T-helper 1 cell treated with Interleukin-12 subunit alpha and Interleukin-12 subunit beta and Interleukin-4 antibody, amounts not matched to agents 30 μg/mL and 1 μg/mL, for 36 hours (primary cell): ENCODE measurements around the gene OLFM3.

Source experiments
- H3K27ac Mint-ChIP-seq: one replicate; pipeline ENCODE4 v1.8.0; 2021; ENCODE audit warnings: mild to moderate bottlenecking, mixed read lengths
- H3K27me3 Mint-ChIP-seq: one replicate; pipeline ENCODE4 v1.8.0; 2021; ENCODE audit warnings: low read depth, mixed read lengths
- H3K36me3 Mint-ChIP-seq: one replicate; pipeline ENCODE4 v1.8.0; 2021; ENCODE audit warnings: low read depth, mixed read lengths
- H3K4me1 Mint-ChIP-seq: one replicate; pipeline ENCODE4 v1.8.0; 2021; ENCODE audit warnings: low read depth, mixed read lengths
- H3K4me3 Mint-ChIP-seq: one replicate; pipeline ENCODE4 v1.8.0; 2021; ENCODE audit warnings: mild to moderate bottlenecking, moderate library complexity, mixed read lengths
- H3K9me3 Mint-ChIP-seq: one replicate; pipeline ENCODE4 v1.8.0; 2021; ENCODE audit warnings: mixed read lengths

Gene OLFM3

DNA sequence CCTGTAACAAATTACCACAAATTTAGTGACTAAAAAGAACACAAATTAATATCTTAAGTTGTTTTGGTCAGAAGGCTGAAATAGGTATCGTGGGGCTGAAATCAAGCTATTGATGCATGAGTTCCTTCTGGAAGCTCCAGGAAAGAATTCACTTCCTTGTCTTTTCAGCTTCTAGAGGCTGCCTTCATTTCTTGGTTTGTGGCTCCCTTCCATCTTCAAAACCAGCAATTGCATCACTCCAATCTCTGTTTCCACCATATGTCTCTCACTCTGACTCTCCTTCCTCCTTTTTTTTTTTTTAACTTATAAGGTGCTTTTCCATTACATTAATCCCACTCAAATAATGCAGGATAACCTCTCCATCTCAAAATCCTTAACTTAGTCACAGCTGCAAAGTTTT lies 78.4 kb downstream of the OLFM3 start:
- Mint-ChIP-seq H3K4me1 (no peaks in the 10 kb centered on the region), H3K9me3 (no peaks in the 10 kb centered on the region), H3K36me3 (no peaks in the 10 kb centered on the region), H3K4me3 (no peak overlapping the region), H3K27me3 (no peaks in the 10 kb centered on the region), H3K27ac (no peak overlapping the region)

DNA sequence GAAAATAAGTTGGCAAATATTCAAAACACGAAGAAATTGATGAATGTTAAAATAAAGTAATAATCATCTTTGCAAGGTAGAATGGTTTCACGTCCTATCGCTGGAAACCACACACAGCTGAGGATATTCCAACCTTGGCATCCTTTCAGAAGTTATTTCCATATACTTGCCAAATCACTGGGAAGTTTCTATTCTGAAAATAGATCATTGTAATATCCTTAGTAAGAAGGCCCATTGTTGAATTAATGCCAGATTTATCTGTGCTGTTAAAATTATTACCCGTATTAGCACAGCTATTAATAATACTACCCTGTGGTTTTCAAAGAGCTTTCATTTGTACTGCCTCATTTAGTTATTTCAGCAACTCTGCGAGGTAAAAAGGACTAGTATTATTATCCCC lies 81.1 kb downstream of the OLFM3 start:
- Mint-ChIP-seq H3K27ac (no peak overlapping the region), H3K9me3 (no peaks in the 10 kb centered on the region), H3K36me3 (no peaks in the 10 kb centered on the region), H3K27me3 (no peaks in the 10 kb centered on the region), H3K4me3 (no peak overlapping the region), H3K4me1 (no peaks in the 10 kb centered on the region)

DNA sequence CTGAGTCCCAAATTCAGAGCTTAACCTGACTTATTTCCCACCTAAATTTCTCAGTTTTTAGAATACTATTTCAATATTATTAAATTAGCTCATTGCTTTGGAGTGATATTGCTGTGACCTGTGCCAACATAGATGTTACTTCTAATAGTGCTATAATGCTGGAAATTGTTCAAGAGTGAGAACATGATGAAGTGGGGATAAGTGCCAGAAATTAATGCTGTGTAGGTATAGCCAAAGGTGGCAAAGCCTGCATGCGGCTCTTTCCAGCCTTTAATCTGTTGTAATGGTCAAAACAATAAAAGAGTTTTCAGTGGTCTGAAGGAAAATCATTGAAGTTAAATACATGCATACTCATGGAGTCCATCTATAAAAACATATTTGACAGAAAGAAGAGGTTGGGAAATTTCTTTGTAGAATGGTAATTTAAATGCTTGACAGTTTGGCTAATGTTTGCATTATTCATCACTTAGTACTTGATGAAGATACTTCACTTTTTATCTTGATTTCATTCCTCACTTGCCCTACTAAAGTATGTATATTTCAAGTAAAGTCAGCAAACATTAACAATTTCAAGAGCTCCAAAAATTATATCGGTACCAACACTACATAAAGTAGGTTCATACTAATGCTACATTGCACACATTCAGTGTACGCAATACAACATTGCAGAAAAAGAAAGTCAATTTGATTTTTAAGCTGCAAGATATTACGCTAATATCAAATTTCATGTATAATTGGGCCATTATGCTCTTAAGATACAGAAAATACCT lies 82.1 kb downstream of the OLFM3 start:
- Mint-ChIP-seq H3K36me3 (no peaks in the 10 kb centered on the region), H3K27me3 (no peaks in the 10 kb centered on the region), H3K27ac (no peak overlapping the region), H3K4me3 (no peak overlapping the region), H3K9me3 (no peaks in the 10 kb centered on the region), H3K4me1 (no peaks in the 10 kb centered on the region)

DNA sequence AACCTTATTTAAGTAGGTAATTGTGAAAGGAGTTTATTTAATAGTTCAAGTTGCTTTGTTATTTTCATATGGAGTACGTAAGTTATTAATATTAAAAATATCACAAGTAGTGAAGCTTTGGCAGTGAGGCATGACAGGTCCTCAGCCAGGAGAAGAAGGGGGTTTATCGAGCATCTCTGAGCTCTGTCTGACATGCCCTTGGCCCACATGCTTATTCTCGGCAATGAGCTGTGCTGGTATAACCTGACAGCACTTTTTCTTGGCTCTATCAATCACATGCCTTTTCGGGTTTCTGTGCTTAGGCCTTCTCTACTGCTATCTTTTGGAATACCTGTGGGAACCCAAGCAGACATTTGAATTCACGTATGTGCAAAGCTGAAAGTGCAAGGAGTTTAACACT lies 84.8 kb downstream of the OLFM3 start:
- Mint-ChIP-seq H3K4me3 (no peak overlapping the region), H3K27me3 (no peaks in the 10 kb centered on the region)

DNA sequence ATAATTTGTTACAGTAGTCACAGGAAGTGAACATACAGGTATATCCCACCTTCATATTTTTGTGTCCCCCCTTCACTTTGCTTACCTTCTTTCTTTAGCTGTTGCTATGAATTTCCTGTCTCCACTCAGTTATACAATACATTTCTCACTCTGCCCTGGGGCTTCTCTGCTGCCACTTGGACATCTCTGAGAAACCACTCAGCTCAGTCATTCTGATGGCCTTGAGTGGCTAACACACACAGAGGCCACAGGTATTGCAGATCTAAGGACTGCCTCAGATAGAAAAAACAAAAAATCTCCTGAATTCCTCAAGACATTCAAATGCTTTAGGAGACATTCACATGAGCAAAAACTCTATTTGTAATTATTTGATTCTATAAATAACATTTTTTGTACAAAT lies 87.7 kb downstream of the OLFM3 start:
- no peak overlapping the region for H3K27ac Mint-ChIP-seq
- H3K9me3 Mint-ChIP-seq: no peaks in the 10 kb centered on the region
- H3K36me3 Mint-ChIP-seq: no peaks in the 10 kb centered on the region
- no peaks in the 10 kb centered on the region for H3K4me1 Mint-ChIP-seq
- H3K4me3 Mint-ChIP-seq: no peak overlapping the region
- no peaks in the 10 kb centered on the region for H3K27me3 Mint-ChIP-seq

More for the DNA sequence above, 84.8 kb downstream of the OLFM3 start:
- Mint-ChIP-seq H3K9me3 (no peaks in the 10 kb centered on the region), H3K27ac (no peak overlapping the region), H3K4me1 (no peaks in the 10 kb centered on the region), H3K36me3 (no peaks in the 10 kb centered on the region)

DNA sequence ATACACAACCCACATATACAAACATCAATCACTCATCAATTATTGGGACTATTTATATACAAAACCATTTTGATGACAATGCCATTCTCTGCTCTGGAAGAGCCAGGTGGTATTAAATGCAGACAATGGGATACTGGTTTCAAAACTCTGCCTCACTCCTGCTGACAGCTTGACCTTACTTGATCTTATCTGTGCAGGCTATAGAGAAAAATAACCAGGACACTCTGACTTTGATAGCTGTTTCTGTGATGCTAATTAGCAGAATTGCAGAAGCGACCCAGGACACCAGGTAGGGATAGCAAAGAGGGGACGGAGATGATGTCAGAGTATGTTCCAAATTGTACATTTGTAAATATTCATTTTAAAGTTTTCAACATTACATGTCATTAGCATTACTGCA lies 89.5 kb downstream of the OLFM3 start:
- no peak overlapping the region for H3K27ac Mint-ChIP-seq
- H3K27me3 Mint-ChIP-seq: no peaks in the 10 kb centered on the region
- H3K9me3 Mint-ChIP-seq: no peaks in the 10 kb centered on the region
- H3K36me3 Mint-ChIP-seq: no peaks in the 10 kb centered on the region
- H3K4me1 Mint-ChIP-seq: no peaks in the 10 kb centered on the region
- no peak overlapping the region for H3K4me3 Mint-ChIP-seq

DNA sequence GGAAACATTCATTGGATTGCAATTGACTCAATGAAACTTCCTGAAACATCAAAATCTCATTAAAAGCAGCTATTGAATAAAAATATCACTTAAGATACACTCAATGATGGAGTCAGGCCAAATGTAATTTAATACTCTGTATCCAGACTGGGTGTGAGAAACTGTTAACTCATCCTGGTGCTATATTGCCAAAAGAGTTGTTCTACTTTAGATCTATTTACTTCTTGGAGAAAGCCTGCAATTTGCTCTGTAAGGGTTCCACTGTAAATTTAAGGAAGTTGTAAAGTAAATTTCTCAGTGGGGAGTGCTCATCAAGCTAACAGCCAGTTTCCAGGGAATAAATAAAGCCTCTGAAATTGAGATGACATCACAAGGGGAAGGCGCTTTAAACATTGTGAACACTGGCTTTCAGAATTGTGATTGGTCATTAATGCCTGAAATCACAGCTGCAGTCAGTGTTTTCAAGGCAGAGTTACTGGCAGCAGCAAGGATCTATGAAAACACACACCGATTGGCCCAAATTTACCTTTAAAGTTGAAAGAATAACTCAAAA lies 91.4 kb downstream of the OLFM3 start:
- H3K27me3 Mint-ChIP-seq: no peaks in the 10 kb centered on the region
- H3K9me3 Mint-ChIP-seq: no peaks in the 10 kb centered on the region
- H3K4me3 Mint-ChIP-seq: no peak overlapping the region
- no peaks in the 10 kb centered on the region for H3K36me3 Mint-ChIP-seq
- no peak overlapping the region for H3K27ac Mint-ChIP-seq
- H3K4me1 Mint-ChIP-seq: no peaks in the 10 kb centered on the region

DNA sequence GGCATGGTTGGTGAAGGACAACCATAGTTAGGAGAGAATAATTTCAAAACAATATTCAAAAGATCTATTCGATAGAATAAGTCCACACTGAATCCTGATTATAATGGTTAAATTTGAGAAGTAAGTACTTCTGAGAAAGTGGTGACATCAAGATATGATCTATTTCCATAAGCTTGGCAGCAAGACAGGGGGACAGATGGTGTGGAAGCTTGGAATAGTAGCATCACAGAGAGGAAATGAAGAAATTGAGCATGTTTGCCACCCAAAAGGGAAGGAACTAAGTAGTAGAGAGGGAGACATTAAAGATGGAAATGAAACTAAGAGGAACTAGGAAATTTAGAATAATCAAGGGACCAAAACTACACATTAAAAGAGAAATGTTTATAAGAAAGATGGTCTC lies 94.5 kb downstream of the OLFM3 start:
- Mint-ChIP-seq H3K4me1 (no peaks in the 10 kb centered on the region), H3K36me3 (no peaks in the 10 kb centered on the region), H3K4me3 (no peak overlapping the region), H3K27me3 (no peaks in the 10 kb centered on the region), H3K27ac (no peak overlapping the region), H3K9me3 (no peaks in the 10 kb centered on the region)

DNA sequence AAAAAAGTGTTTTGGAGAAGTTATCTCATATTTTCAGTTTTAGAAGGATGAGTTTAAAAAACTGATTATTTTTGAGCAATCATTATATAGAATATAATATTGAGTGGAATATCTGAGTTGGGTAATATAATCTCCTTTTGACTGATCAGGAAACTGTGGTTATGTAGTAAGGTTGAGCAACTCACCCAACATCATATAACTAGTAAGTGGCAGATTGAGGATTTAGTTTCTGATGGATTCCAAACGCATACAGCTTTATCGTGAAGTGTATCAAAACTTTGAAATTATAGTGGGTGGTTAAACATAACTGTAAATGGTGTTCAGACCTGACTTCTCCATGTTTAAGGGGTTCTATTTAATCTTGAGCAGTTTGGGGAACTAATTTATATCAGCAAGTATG lies 98.6 kb downstream of the OLFM3 start:
- H3K36me3 Mint-ChIP-seq: no peaks in the 10 kb centered on the region
- H3K9me3 Mint-ChIP-seq: no peaks in the 10 kb centered on the region
- no peak overlapping the region for H3K4me3 Mint-ChIP-seq
- H3K27ac Mint-ChIP-seq: no peak overlapping the region
- no peaks in the 10 kb centered on the region for H3K27me3 Mint-ChIP-seq
- H3K4me1 Mint-ChIP-seq: no peaks in the 10 kb centered on the region

DNA sequence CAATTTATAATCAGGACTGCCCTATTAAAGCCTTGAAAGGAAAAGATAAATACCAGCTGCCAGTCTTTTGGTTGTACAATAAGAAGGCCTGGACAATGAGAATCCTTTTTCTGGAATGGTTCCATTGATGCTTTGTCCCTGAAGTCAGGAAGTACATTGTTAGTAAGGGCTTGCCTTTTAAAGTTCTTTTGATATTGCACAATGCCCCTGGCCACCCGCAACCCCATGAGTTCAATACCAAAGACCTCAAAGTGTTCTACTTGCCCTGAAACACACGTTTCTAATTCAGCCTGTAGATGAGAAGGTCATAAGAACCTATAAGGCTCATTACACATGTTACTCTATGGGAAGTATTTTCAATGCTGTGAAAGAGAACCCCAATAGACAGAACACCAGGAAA lies 112.1 kb downstream of the OLFM3 start:
- no peaks in the 10 kb centered on the region for H3K4me1 Mint-ChIP-seq
- no peaks in the 10 kb centered on the region for H3K36me3 Mint-ChIP-seq
- no peak overlapping the region for H3K27ac Mint-ChIP-seq
- no peaks in the 10 kb centered on the region for H3K27me3 Mint-ChIP-seq
- H3K9me3 Mint-ChIP-seq: no peaks in the 10 kb centered on the region
- no peak overlapping the region for H3K4me3 Mint-ChIP-seq

DNA sequence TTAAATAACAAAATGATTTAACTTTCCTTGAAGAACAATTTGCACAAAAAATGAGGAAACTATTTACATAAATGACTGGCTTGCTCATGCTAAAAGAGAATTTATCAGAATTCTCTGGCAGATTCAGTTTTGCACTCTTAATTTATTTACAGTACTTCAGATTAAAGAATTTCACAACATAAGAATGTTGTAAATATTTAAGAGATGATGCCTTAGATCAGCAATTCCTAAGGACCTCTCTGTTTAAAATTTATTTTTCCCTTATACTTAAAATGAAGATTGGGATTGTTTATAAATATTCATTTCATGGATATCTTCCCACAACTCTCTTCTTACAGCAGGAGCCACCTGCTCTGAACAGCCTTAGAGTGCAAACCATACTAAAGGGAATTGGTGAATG lies 120.8 kb downstream of the OLFM3 start:
- H3K9me3 Mint-ChIP-seq: no peaks in the 10 kb centered on the region
- no peak overlapping the region for H3K27ac Mint-ChIP-seq
- H3K4me1 Mint-ChIP-seq: no peaks in the 10 kb centered on the region
- H3K4me3 Mint-ChIP-seq: no peak overlapping the region
- H3K27me3 Mint-ChIP-seq: no peaks in the 10 kb centered on the region
- no peaks in the 10 kb centered on the region for H3K36me3 Mint-ChIP-seq

DNA sequence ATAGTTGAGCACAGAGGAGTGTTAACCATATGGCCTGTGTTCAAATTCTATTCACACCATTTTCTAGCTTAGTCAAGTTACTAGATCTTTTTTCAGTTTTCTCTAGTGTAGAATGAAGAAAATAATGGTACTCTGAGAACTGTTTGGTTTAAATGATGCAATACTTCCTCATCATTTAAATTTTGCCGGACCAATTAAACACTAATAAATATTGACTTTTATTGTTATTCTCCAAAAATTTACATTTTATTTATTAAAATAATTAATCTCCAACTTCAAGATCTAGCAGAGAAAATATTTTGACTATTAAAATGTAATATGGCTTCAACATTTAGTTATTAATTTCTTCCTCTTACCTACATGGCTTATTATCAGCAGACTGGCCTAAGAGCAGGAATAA lies 123.1 kb downstream of the OLFM3 start:
- Mint-ChIP-seq H3K27me3 (no peaks in the 10 kb centered on the region), H3K36me3 (no peaks in the 10 kb centered on the region), H3K27ac (no peak overlapping the region), H3K4me1 (no peaks in the 10 kb centered on the region), H3K9me3 (no peaks in the 10 kb centered on the region), H3K4me3 (no peak overlapping the region)

DNA sequence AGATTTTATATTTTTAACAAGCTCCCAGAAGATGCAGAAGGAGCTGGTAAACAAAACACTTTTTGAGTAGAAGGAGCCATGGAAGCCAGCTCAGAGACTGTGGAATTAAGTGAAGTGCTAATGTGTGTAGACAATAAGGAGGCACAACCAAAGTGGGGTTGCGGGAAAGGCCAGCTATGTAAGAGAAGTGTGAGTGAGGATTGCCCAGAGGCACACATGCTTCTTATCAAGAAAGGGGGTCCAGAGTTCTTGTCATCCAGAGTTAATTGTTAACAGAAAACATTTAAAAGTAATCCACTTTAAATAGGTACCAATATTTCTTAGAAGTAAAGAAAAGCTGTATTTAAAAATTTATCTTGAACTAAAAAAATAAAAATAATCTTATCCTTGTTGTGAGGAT lies 136.8 kb downstream of the OLFM3 start:
- Mint-ChIP-seq H3K36me3 (no peaks in the 10 kb centered on the region), H3K4me1 (no peaks in the 10 kb centered on the region), H3K27me3 (no peaks in the 10 kb centered on the region), H3K27ac (no peak overlapping the region), H3K9me3 (no peaks in the 10 kb centered on the region), H3K4me3 (no peak overlapping the region)

DNA sequence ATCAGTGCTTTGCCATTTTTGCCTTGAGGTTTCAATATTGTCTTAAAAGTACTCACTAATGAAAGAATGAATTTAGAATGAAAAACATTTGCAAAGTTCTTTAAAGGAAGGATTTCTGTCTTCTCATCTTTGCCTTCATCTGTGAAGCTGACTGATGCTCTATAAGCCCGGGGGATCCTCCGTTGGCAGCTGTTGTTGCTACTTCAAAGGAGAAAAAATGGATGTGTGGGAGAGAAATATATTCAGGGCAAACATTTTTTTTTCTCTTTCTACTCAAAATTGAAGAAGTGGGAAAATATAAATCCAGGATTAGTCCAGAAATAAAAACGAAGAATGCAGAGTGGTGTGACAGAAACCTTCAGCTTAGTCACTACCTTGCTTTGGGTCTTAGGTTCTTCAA lies 142.5 kb downstream of the OLFM3 start:
- Mint-ChIP-seq H3K27me3 (no peaks in the 10 kb centered on the region), H3K36me3 (no peaks in the 10 kb centered on the region), H3K4me1 (no peaks in the 10 kb centered on the region), H3K9me3 (no peaks in the 10 kb centered on the region), H3K4me3 (no peak overlapping the region), H3K27ac (no peak overlapping the region)

DNA sequence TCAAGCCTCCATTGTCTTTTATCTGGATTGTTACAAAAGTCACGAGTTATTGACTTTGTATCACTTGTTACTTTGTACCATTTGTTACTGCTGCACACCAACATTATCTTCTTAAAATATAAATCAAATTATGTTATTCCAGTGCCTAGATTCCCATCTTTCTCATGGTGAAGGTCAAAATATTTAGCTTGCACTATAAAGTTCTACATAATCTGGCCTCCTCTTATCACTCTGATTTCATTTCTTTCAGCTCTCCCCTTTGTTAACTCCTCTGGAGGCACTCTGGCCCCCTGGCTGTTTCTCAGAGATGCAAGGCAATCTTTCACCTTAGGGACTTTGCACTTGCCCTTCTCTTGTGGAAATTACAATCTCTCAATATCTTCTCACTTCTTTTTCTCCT lies 143.8 kb downstream of the OLFM3 start:
- Mint-ChIP-seq H3K27me3 (no peaks in the 10 kb centered on the region), H3K4me3 (no peak overlapping the region), H3K27ac (no peak overlapping the region), H3K4me1 (no peaks in the 10 kb centered on the region), H3K9me3 (no peaks in the 10 kb centered on the region), H3K36me3 (no peaks in the 10 kb centered on the region)

DNA sequence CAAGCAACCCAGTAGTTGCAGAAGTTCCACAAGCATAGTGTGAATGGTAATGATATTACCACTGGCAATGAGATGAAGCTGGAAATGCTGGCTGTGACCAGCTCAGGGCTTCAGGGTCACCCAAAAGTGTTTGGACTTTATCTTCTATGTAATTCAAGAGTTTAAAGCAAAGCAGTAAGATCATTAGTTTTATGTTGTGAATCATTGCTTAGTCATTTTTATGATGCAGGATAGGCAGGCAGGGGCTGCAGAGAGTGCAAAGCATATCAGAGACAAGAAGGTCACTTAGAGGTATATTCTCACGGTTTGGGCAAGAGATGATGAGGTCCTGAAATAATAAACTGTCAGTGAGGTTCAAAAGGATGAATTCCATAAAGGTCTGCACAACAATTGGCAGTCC lies 147.4 kb downstream of the OLFM3 start:
- no peak overlapping the region for H3K4me3 Mint-ChIP-seq
- H3K27me3 Mint-ChIP-seq: no peaks in the 10 kb centered on the region
- no peaks in the 10 kb centered on the region for H3K4me1 Mint-ChIP-seq
- H3K36me3 Mint-ChIP-seq: no peaks in the 10 kb centered on the region
- no peaks in the 10 kb centered on the region for H3K9me3 Mint-ChIP-seq
- H3K27ac Mint-ChIP-seq: no peak overlapping the region
